Right lung (tissue), 5 donors: Measurements from ENCODE around the gene XPO4. TPM values are rescaled to one million over a fixed set of nuclear protein-coding genes. Genes with fewer than 3 reads are reported as not detected.

ENCODE experiments used
- DNase-seq, 2 donors: peaks; one replicate each; pipeline ENCODE4 v3.0.0-alpha.2; 2013
- polyA plus RNA-seq, 5 donors: library from polyadenylated mRNA; unstranded; fragments of 120-200 nt; gene quantifications; one replicate each; pipeline versions ENCODE4 v1.2.1 to v1.2.3, GENCODE V29; 2013; ENCODE audit warnings: inconsistent platforms in 1 of 5, low replicate concordance in 1 of 5; ENCODE audit not compliant: insufficient read length in 5 of 5, insufficient read depth in 1 of 5

Gene XPO4
- polyA plus RNA-seq, 5 donors, result 13.6 to 22.6 (median 20.1) TPM

GRCh38 chr13:20828539-20829364, 73.8 kb downstream of the XPO4 start:
- peak in 1 of 2 donors; percentile 28 for DNase-seq

- no peak for DNase-seq
These were observed 75.5 kb downstream of the XPO4 start for GRCh38 chr13:20826843-20827560.

- DNase-seq, result no peak
These were observed 76.2 kb downstream of the XPO4 start for GRCh38 chr13:20826301-20826700.

- peak in 1 of 2 donors; percentile 40 for DNase-seq
These were observed 77.1 kb downstream of the XPO4 start for GRCh38 chr13:20825477-20825875.

- no peak for DNase-seq
These were observed 77.6 kb downstream of the XPO4 start for GRCh38 chr13:20824762-20825476.

- DNase-seq, result no peak
These were observed 79.5 kb downstream of the XPO4 start for GRCh38 chr13:20823071-20823470.

GRCh38 chr13:20822406-20822805, 80.1 kb downstream of the XPO4 start:
- no peak for DNase-seq

- no peak for DNase-seq
These were observed 82.8 kb downstream of the XPO4 start for GRCh38 chr13:20819715-20820114.

GRCh38 chr13:20815464-20815863, 87.1 kb downstream of the XPO4 start:
- no peak for DNase-seq

GRCh38 chr13:20814224-20814910, 88.2 kb downstream of the XPO4 start:
- DNase-seq, result peak; percentile 64 to 67

GRCh38 chr13:20812890-20813289, 89.7 kb downstream of the XPO4 start:
- DNase-seq, result no peak

GRCh38 chr13:20810808-20811207, 91.7 kb downstream of the XPO4 start:
- no peak for DNase-seq

GRCh38 chr13:20808874-20809273, 93.7 kb downstream of the XPO4 start:
- no peak for DNase-seq

- DNase-seq, result no peak
These were observed 99.2 kb downstream of the XPO4 start for GRCh38 chr13:20803180-20803965.

- DNase-seq, result no peak
These were observed 100.8 kb downstream of the XPO4 start for GRCh38 chr13:20801707-20802106.

- DNase-seq, result no peak
These were observed 102.7 kb downstream of the XPO4 start for GRCh38 chr13:20799726-20800416.

- DNase-seq, result no peak
These were observed 104.5 kb downstream of the XPO4 start for GRCh38 chr13:20798027-20798426.

GRCh38 chr13:20796791-20797508, 105.6 kb downstream of the XPO4 start:
- DNase-seq, result no peak

GRCh38 chr13:20789665-20790064, 112.9 kb downstream of the XPO4 start:
- no peak for DNase-seq

- DNase-seq, result no peak
These were observed 114.2 kb downstream of the XPO4 start for GRCh38 chr13:20788312-20788711.
